HCEC 1CT (cell line): ENCODE measurements around the gene PRKCZ.

Source experiments
- DNase-seq: peaks from one replicate; pipeline ENCODE4 v3.0.0-alpha.2; 2017

The PRKCZ gene

DNA sequence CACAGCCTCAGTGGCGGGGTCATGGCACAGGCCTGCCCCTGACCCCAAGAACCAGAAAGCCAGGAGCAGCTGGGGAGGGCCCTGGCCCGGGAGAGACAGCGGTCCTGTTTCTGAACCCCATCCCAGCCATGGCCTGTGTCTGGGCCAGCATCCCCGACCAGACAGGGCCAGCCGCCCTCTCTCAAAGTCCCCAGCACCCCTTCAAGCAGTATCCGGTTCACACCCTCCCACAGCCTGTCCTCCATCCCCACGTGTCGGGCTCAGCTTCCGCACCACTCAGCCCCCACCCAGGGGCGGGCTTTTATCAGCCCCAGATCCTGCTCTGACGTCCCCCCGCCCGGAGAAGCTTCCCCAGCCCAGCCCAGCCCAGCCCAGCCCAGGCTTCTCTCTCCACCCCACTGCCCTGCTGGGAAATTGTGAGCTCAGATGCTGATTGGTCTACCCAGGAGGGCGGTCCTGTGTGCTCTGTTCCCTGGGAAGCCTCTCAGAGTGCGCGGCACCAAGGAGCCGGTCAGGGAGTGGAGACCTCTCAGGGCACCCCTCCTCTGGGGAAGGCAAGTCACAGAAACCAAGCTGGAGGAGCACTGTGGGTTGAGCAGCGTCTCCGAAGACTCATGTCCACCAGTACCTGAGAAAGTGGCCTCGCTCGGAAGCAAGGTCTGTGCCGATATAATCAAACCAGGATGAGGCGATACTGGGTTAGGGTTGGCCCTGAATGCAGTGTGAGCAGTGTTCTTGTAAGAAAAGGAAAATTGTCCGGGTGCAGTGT, 149.0 kb downstream of the PRKCZ start:
- DNase-seq: peak; percentile 84

DNA sequence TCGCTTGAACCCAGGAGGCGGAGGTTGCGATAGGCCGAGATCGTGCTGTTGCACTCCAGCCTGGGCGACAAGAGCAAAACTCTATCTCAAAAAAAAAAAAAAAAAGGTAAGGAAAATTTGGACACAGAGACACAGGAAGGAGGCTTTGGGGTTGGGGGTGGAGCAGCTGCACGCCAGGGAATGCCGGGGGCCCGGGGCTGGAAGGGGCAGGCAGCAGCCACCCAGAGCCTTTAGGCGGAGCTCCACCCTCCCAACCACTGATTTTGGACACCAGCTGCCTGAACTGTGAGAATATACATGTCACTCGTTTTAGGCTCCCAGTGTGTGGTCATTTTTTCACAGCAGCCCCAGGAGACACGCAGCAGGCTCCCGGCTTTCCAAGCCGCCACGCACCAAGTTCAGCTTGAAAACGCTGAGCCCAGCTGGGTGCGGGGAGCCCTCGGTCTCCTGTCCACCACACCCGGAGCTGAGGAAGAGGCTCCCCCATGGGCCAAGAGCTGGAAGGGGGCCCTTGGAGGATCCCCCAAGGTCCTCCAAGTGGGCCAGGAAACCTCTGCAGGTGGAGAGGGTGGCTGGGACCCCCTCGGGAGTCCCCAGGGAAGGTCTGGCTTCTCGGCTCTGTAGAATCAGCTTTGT, 150.2 kb downstream of the PRKCZ start:
- no peak for DNase-seq

DNA sequence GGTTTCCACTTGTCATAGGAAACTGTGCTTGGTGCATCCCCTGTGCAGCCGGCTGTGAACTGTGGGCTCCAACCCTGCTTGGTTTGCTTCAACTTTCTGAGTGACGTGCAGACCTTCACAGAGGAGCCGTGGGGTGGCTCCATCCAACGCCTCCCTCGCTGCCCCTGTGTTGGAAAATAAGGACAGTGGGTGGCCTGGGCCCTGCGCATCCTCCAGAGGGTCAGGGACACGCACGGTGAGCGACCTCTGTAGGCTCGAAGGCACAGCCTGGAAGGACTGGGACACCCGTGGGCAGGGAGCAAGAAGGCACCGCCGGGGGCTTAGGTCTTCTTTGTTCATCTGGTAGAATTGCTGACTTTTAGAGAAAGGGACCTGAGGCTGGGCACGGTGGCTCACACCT, 150.9 kb downstream of the PRKCZ start:
- no peak for DNase-seq

GRCh38 chr1:2202008-2202575, 151.9 kb downstream of the PRKCZ start:
- no peak for DNase-seq

DNA sequence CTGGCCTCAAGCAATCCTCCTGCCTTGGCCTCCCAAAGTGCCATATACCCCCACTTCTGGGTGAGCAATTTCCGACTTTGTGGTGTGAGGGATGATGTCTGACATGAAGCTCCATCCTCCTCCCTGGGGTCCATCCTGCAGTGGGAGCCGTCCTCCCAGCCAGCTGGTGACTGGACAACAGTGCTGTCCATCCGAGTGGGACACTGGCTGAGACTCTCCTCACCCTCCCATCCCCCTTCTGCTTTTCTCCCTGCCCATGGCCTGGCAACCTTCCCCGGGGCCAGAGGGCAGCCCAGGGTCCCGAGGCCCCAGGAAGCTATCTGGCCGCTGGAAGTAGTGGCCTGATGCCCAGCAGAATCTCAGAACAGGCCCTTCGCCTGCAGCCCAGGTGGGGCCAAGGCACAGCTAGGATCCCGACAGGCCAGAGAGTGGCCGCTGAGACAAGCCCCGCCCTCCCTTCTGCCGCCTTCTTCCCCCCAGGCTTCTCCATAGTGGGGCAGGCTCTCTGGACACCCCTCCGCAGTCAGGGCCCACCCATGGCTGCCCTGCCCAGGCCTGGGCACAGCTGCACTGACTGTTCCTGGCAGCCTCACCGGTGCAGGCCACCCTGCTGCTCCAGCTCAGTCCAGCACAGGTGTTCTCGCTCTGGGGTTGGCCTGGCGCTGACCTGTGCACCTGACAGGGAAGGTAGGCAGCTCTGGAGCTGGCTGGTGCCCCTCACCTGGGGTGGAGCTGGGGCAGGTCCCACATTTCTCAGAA, 152.8 kb downstream of the PRKCZ start:
- no peak for DNase-seq

DNA sequence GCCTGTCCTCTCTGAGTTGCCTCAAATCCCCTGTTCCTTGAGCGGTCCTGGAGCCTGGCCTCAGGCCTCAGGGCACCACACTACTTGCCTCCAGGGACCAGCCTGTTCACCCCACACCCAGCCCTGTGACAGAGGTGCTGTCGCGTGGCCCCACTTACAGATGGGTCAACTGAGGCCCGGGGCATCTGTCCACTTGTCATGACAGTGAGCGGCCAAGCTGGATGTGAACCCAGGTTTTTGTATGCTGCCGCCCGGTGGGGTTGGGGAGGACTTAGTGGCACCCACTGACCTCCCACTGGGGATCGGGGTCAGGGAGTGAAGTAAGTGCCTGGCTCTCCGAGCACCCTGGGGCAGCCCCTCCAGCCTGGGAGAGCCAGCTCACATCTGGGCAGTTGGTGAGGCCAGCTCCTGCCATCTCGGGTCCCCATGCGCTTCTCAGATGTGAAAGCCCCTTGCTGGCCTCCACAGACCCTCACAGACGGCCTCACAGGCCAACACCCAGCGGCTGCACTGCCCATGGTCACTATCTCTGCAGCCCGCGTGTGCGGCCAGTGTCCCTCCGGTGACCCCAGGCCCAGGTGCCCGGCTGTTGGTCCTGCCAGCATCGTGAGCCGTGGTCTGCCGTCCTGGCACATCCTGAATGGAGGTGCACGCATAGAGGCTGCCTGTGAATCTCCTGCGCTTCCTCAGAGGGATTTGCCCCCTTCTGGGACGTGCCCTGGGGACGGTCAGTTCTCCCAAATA, 153.6 kb downstream of the PRKCZ start:
- no peak for DNase-seq

GRCh38 chr1:2204415-2205190, 154.4 kb downstream of the PRKCZ start:
- DNase-seq: no peak

- peak; percentile 93 for DNase-seq
Measured at GRCh38 chr1:2205191-2205952, 155.2 kb downstream of the PRKCZ start.

DNA sequence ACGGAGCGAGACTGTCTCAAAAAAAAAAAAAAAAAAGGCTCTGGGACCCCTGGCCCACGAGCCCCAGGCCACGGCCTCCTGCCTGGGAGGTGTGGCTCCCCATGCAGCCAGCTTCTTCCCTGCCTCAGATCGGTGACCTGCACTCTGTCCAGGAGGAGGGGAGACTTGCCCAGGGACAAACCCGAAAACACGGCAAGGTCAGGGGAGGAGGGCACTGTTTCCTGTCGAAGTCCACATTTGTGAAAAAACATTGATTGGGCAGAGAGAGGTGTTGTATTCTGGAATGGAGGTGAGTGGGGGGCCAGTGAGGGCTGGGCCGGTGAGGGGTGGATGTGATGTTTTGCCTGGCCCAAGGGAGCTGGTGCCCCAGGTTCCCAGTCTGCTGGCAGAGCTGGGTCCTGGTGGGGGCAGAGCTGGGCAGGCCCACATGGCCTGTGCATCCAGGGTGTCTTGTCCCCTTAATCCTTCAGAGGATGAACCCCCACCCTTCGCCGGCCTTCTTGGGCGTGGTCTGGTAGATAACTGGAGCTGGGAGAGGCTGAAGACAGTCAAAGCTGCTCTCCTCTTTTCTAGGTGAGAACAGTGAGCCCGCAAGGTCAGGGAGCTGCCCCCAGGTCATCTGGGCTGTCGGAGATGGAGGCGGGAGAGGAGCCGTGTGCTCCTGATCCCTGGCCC, 156.7 kb downstream of the PRKCZ start:
- no peak for DNase-seq

- peak; percentile 22 for DNase-seq
Measured at GRCh38 chr1:2208309-2209239, 158.4 kb downstream of the PRKCZ start.

DNA sequence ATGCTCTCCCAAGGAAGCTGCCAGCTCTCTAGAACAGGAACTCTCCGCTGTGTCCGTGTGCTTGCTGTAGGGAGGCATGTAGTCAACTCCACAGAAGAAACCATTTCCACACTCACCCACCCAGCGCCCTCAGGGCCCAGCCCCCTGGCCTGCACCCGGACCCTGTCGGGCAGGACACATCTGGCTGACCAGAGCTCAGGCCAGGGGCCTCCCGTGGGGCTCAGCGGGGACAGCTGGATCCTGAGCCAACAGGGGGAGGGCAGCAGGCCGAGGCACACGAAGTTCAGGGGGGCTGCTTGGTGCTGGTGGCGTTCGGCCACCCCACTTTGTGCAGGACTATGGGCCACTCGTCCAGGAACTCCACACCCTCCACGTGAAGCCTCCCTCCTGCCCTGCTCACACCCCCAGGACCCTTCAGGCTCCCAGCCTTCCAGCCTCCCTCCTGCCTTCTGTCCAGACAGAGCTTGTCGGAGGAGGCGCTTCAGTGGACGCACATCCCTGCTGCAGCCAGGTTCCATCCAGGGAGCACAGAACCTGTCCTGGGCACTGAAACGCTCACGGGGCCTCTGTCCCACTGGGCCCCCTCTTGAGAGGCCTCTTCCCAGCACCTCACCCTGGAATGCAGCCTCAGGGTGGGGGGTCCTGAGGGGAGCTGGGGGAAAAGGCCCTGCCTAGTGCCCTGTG, 159.3 kb downstream of the PRKCZ start:
- DNase-seq: no peak

GRCh38 chr1:2210084-2210653, 160.0 kb downstream of the PRKCZ start:
- DNase-seq: no peak

DNA sequence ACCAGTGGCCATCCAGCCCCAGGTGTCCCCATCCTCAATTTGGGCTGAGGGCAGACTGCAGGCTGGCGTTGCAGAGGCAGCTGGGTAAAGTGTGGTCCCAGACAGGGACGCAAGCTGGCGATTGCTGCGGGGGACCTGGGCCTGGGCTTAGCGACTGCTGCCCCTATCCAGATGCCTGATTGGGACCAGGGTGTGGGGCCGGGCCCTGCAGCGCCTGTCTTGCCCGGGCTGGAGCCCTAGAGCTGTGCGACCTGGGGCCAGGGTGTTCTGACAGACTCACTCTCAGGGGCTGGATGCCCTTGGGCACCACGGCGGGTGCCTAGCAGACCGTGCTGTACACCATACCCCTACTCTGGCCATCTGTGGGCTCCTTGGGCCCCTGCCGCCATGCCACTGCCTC, 160.6 kb downstream of the PRKCZ start:
- no peak for DNase-seq

DNA sequence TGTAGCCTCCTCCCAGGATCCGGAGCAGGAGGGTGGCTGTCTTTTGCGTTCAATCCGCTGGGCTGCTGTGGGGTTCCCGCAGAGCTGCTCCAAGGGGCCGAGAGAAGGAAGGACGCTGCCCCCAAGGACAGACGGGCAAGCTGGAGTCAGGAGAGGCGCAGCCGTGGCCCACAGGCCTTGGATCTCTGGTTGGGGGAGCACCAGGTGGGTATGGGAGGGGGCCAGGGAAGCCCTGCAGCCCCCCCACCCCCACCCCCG, 162.0 kb downstream of the PRKCZ start:
- DNase-seq: no peak

DNA sequence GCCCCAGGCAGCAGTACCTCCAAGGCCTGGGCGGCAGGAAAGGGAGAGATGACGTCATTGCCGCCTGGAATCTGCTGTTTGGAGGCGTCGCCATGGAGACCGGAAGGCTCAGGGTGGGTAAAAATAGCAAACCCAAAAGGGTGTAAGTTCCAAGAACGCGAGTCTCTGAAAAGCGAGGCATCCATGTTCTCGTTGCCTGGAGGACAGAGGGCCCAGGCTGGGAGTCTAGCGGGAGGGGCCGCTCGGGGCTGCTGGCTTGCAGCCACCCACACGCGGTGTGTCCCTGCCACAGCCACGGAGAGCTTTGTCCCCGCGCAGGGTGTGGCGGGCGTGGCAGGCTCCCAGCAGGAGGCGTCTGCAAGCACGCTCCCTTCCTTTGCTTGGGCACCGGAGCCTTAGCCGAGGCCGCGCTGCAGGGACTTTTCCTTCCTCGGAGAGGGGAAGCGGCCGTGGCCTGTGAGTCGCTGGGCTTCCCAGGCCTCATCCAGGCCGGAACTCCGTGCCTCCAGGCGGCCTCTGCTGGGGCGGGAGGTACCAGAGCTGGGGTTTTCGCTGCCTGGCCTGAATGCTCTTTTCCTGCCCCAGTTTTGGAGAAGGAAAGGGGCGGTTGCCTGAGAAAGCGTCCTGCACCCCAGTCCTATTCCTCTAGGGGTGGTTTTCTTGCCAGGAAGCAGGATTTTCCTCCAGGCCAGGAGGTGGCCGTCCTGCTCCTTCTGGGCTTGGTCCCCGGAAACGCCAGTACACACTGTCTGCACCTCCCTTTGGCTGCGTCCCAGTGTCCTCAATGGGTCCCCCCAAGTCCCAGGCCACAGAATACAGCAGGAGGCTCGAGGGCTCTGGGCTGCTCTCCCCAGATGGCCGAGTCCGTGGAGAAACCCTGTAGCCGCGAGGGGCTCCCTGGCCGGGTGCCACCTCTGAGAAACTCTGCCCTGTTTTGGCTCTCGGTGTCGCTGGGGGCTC, 162.6 kb downstream of the PRKCZ start:
- peak; percentile 91 for DNase-seq

DNA sequence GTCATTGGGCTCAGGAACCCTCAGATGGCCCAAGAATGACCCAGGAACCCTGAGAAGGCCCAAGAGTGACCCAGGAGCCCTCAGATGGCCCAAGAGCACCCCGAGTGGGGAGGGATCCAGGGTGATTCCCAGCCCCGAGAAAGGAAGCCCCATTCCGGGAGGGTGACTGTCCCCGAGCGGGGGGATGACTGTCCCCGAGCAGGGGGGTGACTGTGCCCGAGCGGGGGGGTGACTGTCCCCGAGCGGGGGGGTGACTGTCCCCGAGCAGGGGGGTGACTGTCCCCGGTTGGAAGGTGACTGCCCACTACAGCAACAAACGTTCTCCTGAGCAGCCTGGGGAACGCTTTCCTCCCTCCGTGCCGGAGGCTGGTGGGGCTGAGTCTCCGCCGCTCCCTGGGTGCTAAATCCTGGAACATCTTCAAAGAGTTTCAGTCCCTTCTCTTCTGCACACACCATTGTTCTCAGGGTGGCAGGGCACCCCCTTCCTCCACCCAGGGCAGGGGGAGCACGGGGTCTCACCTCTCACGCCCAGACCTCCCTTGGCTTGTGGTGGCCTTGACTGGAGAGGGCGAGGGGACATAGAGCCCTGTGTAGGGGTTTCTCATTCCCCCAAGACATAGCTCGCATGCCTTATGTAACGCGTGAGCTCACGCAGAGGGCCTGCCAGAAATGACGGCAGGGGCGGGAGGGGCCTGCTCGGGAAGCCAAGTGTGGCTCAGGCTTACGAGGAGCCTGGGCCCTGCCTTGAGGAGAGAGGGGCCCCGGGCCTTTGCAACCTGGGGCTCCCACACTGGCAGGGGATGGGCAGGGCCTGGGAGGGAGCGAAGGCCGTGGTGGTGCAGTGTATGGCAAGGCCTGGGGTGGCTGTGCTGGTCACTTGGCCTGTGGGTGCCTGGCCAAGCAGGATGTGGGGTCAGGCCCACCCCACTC, 163.6 kb downstream of the PRKCZ start:
- no peak for DNase-seq
